Measurements from ENCODE around the gene TPRN. TPM values are rescaled to one million over a fixed set of nuclear protein-coding genes. Genes with fewer than 3 reads are reported as not detected.

The TPRN gene
- total RNA-seq, 1 donor from 2014 or later: 16.0 TPM

DNA sequence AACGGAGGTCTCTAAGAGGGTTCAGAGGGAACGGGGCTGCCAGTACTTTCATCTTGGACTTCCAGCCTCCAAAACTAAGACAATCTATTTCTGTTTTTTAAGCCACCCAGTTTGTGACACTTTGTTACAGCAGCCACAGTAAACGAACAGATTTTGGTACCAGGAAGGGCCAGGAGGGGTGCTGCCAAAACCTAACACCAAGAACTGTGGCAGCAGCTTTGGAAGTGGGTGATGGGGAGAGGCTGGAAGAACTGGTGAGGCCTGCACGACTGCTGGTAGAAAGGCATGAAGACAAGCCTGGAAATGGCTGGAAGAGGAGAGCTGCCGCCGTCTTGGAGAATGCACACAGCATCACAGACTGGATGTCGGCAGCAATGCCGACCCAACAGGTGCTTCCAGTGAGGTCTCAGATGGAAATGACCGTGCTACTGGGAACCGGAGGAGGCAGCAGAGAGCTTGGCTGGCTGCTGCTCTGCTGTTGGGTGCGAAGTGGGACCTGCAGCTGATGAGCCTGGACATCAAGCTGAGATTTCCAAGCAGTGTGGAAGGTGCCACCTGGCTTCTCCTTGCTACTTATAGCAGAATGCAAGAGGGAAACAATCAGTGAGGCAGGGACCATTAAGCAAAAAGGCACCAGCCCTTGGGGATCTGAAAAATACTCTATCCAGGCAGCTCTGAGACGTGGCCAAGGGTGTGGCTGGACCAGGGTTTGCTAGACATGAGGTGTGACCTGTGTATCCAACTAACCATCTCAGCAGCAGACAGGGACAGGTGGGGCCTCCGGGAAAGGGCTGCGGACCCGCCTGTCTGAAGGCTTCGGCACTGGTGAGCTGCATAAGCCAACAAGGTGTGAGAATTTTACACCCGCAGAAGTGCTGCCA, 24.0 kb downstream of the TPRN start:
- H3K4me1 ChIP-seq (ENCODE audit: insufficient read depth, low read length): no peaks in the 10 kb centered on the region
- H3K27me3 Mint-ChIP-seq (ENCODE audit: low read depth, unreplicated experiment): peaks cover 2% of the 10 kb centered on the region
- H3K4me3 Mint-ChIP-seq (ENCODE audit: unreplicated experiment): no peak overlapping the region
- no peak overlapping the region for H3K9ac ChIP-seq (ENCODE audit: low read length)
- H3K27ac ChIP-seq (ENCODE audit: low read depth, low read length): no peak overlapping the region
- H3K27ac Mint-ChIP-seq (ENCODE audit: unreplicated experiment): no peak overlapping the region
- H2AFZ ChIP-seq (ENCODE audit: low read depth, low read length): no peak overlapping the region
- no peaks in the 10 kb centered on the region for H3K9me3 ChIP-seq (ENCODE audit: insufficient read depth, low read depth, low read length)
- FAIRE-seq (no peak), DNase-seq (ENCODE audit: low read depth) (no peak)
- peaks cover 11% of the 10 kb centered on the region for H3K36me3 Mint-ChIP-seq (ENCODE audit: low read depth, unreplicated experiment)
- H3K9me3 Mint-ChIP-seq (ENCODE audit: unreplicated experiment): no peaks in the 10 kb centered on the region
- H3K4me2 ChIP-seq (ENCODE audit: low read length): no peak overlapping the region
- peaks cover 21% of the 10 kb centered on the region for H4K20me1 ChIP-seq (ENCODE audit: insufficient read depth, low read length)
- no peak overlapping the region for H3K4me3 ChIP-seq (ENCODE audit: insufficient read depth, low read depth, low read length)
- H3K27me3 ChIP-seq (ENCODE audit: insufficient read depth, low read length): peaks cover 4% of the 10 kb centered on the region
- peaks cover 3% of the 10 kb centered on the region for H3K36me3 ChIP-seq (ENCODE audit: insufficient read depth, low read length)
- H3K4me1 Mint-ChIP-seq (ENCODE audit: low read depth, unreplicated experiment): no peaks in the 10 kb centered on the region
- H3K79me2 ChIP-seq (ENCODE audit: insufficient read depth, low read length): no peaks in the 10 kb centered on the region
- TF ChIP-seq, protein P1, sequence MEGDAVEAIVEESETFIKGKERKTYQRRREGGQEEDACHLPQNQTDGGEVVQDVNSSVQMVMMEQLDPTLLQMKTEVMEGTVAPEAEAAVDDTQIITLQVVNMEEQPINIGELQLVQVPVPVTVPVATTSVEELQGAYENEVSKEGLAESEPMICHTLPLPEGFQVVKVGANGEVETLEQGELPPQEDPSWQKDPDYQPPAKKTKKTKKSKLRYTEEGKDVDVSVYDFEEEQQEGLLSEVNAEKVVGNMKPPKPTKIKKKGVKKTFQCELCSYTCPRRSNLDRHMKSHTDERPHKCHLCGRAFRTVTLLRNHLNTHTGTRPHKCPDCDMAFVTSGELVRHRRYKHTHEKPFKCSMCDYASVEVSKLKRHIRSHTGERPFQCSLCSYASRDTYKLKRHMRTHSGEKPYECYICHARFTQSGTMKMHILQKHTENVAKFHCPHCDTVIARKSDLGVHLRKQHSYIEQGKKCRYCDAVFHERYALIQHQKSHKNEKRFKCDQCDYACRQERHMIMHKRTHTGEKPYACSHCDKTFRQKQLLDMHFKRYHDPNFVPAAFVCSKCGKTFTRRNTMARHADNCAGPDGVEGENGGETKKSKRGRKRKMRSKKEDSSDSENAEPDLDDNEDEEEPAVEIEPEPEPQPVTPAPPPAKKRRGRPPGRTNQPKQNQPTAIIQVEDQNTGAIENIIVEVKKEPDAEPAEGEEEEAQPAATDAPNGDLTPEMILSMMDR (IDR thresholded peaks at IDR 0.05; ENCODE audit: insufficient read depth, low read depth, low read length): peak; percentile 51
- TF ChIP-seq EZH2 (IDR thresholded peaks at IDR 0.05; ENCODE audit: insufficient read depth, low read length): no peak

DNA sequence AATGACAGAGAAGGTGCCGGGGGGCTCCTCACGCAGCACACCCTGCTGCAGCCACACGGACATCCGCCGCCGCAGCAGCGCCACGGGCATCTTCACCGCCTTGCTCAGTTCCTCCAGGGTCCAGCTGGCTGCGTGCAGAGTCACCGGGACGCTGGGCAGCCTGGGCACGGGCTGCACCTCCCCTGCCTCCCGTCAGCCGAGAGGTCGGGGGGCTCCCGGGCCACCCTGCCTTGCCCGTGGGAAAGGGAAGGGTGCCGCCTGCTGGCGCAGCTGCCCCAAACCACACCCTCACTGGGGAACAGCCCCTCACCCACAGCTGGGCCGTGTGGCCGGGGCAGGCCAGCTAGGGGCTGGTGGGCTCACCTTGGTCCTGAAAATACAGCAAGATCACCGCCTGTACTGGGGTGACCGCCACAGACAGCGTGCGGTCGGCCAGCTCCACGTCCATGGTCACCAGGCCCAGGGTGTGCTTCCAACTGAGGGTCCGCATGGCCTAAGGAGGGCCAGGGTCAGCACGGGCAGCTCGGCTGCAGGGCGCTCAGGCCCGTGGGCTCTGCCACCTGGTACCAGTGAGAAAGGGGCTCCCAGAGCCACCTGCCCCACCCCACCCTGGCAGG, 25.1 kb downstream of the TPRN start:
- H3K36me3 Mint-ChIP-seq (ENCODE audit: low read depth, unreplicated experiment): peaks cover 11% of the 10 kb centered on the region
- H4K20me1 ChIP-seq (ENCODE audit: insufficient read depth, low read length): peaks cover 21% of the 10 kb centered on the region
- H3K4me1 ChIP-seq (ENCODE audit: insufficient read depth, low read length): no peaks in the 10 kb centered on the region
- no peak overlapping the region for H3K4me2 ChIP-seq (ENCODE audit: low read length)
- no peak overlapping the region for H2AFZ ChIP-seq (ENCODE audit: low read depth, low read length)
- H3K9me3 Mint-ChIP-seq (ENCODE audit: unreplicated experiment): no peaks in the 10 kb centered on the region
- peaks cover 8% of the 10 kb centered on the region for H3K27me3 Mint-ChIP-seq (ENCODE audit: low read depth, unreplicated experiment)
- no peak overlapping the region for H3K27ac Mint-ChIP-seq (ENCODE audit: unreplicated experiment)
- no peaks in the 10 kb centered on the region for H3K79me2 ChIP-seq (ENCODE audit: insufficient read depth, low read length)
- H3K4me1 Mint-ChIP-seq (ENCODE audit: low read depth, unreplicated experiment): no peaks in the 10 kb centered on the region
- no peak for FAIRE-seq
- no peak for DNase-seq (ENCODE audit: low read depth)
- no peak for TF ChIP-seq EZH2 (IDR thresholded peaks at IDR 0.05; ENCODE audit: insufficient read depth, low read length)
- TF ChIP-seq, protein P1 (IDR thresholded peaks at IDR 0.05; ENCODE audit: insufficient read depth, low read depth, low read length): no peak
- no peaks in the 10 kb centered on the region for H3K9me3 ChIP-seq (ENCODE audit: insufficient read depth, low read depth, low read length)
- H3K9ac ChIP-seq (ENCODE audit: low read length): no peak overlapping the region
- peaks cover 8% of the 10 kb centered on the region for H3K27me3 ChIP-seq (ENCODE audit: insufficient read depth, low read length)
- peaks cover 3% of the 10 kb centered on the region for H3K36me3 ChIP-seq (ENCODE audit: insufficient read depth, low read length)
- no peak overlapping the region for H3K27ac ChIP-seq (ENCODE audit: low read depth, low read length)
- H3K4me3 Mint-ChIP-seq (ENCODE audit: unreplicated experiment): no peak overlapping the region
- H3K4me3 ChIP-seq (ENCODE audit: insufficient read depth, low read depth, low read length): no peak overlapping the region
